HG03108 (cell line): ENCODE data around the gene ABCC3.

Experiments
- ATAC-seq: cut with Tn5 transposase; IDR thresholded peaks from one replicate; pipeline ENCODE4 v1.9.1; 2021; ENCODE audit warnings: moderate library complexity; ENCODE audit not compliant: unreplicated experiment

Gene ABCC3

DNA sequence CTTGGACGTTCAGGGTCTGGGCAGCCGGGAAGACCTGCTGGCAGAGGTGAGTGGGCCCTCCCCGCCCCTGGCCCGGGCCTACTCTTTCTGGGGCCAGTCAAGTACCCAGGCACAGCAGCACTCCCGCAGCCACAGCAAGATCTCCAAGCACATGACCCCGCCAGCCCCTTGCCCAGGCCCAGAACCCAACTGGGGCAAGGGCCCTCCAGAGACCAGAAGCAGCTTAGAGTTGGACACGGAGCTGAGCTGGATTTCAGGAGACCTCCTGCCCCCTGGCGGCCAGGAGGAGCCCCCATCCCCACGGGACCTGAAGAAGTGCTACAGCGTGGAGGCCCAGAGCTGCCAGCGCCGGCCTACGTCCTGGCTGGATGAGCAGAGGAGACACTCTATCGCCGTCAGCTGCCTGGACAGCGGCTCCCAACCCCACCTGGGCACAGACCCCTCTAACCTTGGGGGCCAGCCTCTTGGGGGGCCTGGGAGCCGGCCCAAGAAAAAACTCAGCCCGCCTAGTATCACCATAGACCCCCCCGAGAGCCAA lies 8.6 kb upstream of the ABCC3 start:
- no peak for ATAC-seq

GRCh38 chr17:50627036-50627781 lies 7.5 kb upstream of the ABCC3 start:
- no peak for ATAC-seq

- ATAC-seq = no peak
These were observed 6.7 kb upstream of the ABCC3 start for GRCh38 chr17:50627782-50628601.

- ATAC-seq = no peak
These were observed 4.8 kb upstream of the ABCC3 start for GRCh38 chr17:50629902-50630301.

DNA sequence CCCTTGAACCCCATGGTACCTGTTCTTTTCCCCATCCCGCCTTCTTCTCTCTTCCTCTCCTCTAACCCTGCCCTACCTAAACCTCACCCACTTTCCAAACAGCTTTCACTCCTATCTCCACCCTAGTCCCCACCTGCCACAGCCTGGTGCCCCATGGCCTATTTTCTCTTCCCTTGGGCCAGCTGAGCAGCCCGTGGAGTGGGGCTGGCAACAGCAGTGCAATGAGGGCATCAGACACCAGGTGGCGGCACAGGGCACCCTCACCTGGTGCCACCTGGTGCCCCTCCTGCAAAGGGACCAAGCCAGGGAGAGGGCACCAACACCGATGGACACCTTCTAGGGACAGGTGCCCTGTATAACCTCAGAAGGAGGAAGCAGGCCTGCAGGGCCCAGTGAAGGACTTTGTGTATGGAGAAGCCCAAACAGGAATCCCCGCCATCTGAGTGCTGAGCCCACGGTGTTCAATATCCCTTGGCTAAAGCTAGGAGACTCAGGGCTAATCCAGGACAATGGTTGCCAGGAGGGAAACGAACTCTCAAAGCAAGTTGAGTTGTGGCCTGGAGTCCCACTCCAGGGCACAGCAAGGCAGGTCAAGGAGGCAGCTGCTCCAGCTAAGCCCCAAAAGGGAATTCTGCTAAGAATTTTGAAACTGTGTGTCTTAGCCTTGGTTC lies 4.0 kb upstream of the ABCC3 start:
- no peak for ATAC-seq

DNA sequence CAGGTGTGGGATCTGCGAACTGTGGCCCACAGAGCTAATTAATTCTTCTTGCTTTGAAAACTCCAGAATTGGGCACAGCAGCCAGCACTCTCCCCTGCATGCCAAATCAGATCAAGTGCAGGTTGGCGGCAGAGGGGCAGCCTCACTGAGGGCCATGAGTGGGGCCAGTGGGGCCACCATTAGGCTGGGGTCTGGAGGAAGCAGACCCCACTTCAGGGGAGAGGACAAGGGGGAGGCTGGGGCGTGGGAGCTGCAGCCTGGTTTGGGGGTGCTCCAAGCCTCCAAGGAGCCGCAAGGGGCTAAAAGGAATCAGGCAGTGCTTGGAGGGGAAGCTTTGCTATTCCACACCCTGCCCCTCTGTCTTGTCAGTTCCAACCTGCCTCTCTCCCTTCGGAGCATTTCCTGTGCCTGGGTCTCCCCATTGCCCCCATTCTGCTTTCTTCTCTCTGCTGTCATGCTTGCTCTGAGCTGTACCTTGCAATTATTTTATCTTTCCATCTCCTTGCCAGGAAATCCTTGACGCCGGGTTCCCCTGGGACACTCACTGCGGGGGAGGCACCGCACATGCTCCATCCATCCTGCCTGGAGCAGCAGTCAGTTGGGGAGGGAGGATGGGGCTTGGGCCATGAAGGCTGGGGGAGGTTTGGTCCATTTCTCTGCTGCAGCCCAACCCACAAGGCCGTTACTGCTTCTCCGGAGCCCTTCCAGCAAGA lies 3.3 kb upstream of the ABCC3 start:
- no peak for ATAC-seq

DNA sequence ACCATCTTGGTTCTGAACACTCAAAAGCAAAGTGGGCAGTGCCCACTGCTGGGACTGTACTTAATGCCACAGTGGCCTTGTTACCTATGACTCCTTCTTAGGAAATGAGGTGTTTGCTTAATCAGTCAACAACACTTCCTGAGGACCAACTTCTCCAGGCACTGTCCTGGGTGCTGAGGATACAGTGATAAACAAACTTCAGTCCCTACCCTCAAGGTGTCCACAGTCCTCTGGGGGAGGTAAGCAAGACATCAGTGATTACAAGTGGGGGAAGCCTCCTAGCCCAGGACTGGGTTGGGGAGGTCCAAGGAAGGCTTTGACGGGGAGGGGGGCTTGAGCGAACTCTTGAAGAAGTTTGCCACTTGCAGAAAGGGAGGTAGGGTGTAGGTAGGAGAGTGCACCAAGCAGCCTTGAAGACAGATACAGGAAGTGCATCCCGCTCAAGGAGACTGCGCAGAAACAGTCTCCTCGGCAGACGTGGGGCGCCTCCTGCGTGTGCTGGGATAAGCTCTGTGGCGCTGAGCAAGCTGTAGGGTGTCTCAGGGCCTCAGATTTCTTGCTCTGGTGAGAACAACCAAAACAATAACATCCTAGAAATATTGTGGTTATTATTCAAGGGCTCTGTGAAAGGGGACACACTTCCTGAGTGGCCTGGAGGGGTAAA lies 2.6 kb upstream of the ABCC3 start:
- no peak for ATAC-seq

- no peak for ATAC-seq
These were observed 2.0 kb upstream of the ABCC3 start for GRCh38 chr17:50632637-50633036.

GRCh38 chr17:50633683-50634082 lies 998 bp upstream of the ABCC3 start:
- ATAC-seq = no peak

- no peak for ATAC-seq
These were observed 442 bp downstream of the ABCC3 start for GRCh38 chr17:50634915-50635731.

DNA sequence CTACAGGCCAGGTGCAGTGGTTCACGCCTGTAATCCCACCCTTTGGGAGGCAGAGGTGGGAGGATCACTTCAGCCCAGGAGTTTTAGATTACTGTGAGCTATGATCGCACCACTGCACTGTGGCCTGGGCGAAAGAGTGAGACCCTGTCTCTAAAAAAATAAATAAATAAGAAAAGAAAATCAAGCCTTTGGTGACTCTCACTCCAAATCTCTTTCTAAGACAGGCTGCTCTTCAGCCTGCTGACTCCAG lies 976 bp downstream of the ABCC3 start:
- no peak for ATAC-seq

GRCh38 chr17:50635982-50636803 lies 1.5 kb downstream of the ABCC3 start:
- ATAC-seq = no peak

- ATAC-seq = no peak
These were observed 2.1 kb downstream of the ABCC3 start for GRCh38 chr17:50636804-50637195.

- no peak for ATAC-seq
These were observed 3.3 kb downstream of the ABCC3 start for GRCh38 chr17:50637829-50638605.

GRCh38 chr17:50638606-50638965 lies 3.9 kb downstream of the ABCC3 start:
- no peak for ATAC-seq

DNA sequence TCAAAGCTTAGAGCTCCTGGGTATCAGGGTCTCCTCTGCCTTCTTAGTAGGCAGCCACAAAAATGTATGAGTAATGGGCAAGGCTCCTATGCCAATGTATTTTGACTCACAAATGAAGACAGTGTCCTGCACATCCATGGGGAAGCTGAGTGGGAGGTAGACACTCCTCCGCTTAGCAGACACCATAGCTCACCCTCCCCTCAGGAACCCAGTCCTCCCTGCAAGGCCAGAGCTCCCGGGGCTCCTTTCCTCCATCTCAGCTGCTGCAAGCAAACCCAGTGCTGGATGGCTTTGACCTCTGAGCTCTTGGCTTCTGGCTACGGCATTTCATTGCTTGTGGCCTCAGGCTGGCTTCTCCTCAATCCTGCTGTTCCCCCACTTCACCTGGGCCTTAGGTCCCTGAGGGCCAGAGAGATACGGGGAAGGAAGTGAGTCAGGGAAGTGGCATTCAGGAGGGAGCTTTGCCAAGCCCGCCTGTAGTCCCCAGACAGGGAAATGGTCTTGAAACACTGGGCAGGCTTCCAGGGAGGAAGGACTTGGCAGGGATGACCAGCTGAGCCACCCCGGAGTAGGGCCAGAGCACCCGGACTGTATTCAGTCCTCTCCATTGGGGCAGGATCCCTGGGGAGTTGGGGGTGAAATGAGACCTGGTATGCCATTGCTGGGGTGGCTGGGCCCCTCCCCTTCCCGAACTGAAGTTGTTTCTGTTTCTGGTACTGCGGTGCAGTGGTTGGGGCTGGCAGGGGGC lies 4.5 kb downstream of the ABCC3 start:
- ATAC-seq = no peak

- no peak for ATAC-seq
These were observed 6.1 kb downstream of the ABCC3 start for GRCh38 chr17:50640686-50641351.
